HG02943 (cell line): ENCODE data around the gene BUB3.
"Not testable (repeated sequence)": the region's sequence is repeated elsewhere in the genome, so short reads cannot be mapped to it uniquely, and the experiment has no call there.

ENCODE experiments used
- ATAC-seq: cut with Tn5 transposase; IDR thresholded peaks from one replicate; pipeline ENCODE4 v1.9.1; 2021; ENCODE audit warnings: mild to moderate bottlenecking, low read depth, moderate library complexity; ENCODE audit not compliant: unreplicated experiment

BUB3 gene

DNA sequence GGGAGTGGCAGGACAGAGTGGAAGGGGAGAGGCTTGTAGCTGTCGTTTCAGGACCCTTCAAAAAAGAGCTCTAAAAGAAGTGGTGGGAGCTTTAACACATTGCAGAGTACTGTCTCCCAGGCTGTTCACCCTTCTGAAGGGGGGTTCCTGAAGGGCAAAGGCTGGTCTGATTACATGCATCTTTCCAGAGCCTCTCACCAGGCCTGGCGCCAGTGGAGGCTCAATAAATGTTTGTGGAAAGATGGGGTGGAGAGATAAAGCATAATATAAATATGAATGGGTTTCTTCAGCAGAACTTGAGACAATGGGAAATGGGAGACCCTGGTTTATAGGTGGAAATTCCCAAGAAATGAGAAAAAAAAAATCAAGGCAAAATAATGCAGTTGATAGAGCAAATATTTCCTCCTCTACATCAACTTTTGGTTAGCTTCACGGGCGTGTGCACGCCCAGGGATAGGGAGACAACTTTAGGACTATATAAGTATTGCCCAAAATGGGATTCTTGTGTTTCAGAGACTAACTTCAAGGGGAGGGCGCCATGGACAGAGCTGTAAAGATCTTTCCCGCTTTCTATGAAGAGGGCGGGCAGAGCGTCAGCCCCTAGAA lies 613 bp upstream of the BUB3 start:
- ATAC-seq, result no peak

DNA sequence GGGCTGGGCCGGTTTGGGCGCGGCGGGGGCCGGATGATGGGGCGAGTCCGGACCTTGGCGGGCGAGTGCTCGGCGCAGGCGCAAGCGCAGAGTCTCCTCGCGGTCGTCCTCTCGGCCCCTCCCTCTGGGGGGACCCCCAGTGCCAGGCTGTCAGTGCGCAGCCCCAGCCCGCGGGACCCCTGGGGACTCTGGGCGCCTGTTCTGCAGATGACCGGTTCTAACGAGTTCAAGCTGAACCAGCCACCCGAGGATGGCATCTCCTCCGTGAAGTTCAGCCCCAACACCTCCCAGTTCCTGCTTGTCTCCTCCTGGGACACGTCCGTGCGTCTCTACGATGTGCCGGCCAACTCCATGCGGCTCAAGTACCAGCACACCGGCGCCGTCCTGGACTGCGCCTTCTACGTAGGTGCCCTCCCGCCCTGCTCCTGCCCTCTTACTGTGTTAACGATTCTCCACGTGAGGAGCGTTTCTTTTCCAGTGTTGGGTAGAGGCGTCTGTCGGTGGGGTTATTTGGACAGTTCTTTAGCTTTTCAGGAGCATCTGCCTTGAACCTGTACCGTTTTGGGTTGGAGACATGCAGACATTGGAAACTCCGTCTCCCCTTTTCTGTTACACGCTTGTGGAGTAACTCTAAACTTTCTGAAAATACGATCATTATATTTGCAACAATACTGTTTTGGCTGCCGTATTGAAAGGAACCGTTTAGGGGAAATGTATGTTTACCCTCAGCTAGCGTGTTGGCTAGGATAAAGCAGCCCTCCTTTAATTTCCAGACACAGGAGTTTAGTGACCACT lies 706 bp downstream of the BUB3 start:
- ATAC-seq, result peak; percentile 52

DNA sequence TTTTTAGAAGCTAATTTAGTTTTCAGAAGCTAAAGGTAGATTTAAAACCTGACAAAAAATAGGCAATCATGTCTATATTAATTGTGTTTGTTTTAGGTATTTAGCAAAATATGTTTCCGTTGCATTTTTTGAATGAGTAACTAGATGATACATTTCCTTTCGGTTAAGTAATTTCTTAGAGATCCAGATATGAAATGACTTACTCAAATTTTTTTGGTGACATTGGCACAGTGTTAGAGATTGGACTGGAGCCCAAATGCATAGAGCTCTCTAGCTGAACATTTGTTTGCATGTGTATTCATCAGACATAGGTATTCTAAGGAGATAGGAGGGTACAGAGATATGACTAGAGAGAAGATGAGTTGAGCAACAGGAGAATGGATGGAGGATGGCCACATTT lies 1.9 kb downstream of the BUB3 start:
- ATAC-seq, result no peak

DNA sequence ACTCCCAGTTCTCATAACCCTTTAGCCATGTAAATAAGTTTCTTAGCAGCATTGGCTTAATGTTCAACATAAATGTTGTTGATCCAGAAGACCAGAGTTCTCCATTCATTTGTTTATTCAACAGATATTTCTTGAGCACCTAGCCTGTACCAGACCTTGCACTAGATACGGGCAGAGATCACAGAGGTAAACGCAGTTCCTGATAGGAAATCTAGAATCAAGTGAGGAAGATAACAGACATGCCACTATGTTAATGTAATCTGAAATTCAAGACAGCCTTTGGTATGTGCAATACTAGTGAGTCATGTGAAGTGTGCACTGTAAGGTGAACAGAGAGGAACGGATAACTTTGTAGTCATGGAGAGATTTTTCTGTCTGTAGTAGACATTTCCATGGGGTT lies 3.0 kb downstream of the BUB3 start:
- no peak for ATAC-seq

DNA sequence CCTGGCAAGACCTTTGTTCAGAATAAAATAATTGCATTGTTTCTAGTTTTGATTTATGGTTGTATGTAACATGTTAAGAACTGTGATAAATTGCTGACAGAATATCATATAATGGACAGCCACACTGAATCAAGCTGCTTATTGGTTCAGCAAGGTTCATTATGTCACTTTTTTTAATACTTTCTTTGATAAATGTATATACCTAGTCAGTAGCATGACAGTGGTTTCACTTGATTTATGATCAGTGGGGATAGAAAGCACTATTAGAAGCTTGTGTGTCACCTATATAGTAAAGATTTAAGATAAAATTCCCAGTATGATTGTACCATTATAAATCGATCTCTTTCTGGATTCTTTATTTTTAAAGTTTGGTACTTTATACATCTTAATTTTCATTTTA lies 4.5 kb downstream of the BUB3 start:
- ATAC-seq, result no peak

DNA sequence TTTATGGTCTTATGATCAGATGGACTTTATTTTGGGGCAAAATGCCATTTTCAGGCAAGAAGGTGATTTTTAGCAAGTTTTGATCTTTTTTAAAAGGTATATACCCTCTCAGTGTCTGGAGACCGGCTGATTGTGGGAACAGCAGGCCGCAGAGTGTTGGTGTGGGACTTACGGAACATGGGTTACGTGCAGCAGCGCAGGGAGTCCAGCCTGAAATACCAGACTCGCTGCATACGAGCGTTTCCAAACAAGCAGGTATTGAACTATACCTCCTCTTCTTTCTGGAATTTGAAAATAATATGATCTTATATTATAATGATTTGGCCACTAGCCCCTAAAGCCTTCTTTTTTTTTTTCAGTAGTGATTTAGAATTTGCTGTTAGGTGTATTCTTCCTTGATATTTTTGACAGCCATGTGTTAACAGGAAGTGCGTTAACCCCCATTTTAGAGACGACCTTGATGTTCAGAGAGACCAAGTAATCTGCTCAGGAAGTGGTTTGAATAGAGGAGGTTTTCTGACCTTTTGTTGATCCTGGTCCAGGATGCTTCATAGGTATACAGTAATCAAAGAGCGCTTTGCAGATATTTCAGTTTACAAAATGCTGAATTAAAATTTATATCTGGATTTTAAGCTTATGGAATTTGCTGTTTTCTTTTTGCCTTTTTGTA lies 6.2 kb downstream of the BUB3 start:
- ATAC-seq, result no peak

DNA sequence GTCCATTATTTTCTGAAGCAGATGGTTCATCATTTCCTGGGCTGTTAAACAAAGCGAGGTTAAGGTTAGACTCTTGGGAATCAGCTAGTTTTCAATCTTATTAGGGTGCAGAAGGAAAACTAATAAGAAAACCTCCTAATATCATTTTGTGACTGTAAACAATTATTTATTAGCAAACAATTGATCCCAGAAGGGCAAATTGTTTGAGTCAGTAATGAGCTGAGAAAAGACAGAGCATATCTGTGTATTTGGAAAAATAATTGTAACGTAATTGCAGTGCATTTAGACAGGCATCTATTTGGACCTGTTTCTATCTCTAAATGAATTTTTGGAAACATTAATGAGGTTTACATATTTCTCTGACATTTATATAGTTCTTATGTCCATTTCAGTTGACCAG lies 10.1 kb downstream of the BUB3 start:
- no peak for ATAC-seq

DNA sequence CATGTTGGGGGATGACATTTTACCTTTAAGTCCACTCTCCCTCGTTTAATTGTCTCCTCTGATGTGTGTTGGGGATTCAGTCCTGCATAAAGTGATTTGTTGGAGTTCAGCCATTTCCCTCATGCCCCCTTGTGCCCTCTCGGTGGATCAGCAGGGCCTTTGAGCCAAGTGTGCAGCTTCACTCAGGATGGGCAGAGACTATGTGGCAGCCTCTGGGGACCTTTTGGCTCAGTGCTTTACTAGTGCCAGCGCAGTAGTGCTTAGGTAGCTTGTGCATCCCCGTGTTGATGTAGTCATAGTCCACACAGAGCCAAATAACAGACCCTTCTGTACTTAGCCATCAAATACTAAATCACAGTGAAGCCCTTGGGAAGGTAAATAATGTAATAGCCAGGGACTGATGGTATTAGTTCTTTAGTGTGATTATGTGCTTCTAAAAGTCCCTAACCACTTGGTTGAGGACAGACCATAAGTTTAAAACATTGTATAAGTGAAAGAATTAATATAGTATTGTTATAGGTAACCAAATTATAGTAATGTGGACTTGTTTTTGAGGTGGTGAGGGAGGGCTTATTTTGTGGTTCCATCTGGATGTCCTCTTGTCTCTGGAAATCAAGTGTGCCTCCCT lies 11.4 kb downstream of the BUB3 start:
- no peak for ATAC-seq

DNA sequence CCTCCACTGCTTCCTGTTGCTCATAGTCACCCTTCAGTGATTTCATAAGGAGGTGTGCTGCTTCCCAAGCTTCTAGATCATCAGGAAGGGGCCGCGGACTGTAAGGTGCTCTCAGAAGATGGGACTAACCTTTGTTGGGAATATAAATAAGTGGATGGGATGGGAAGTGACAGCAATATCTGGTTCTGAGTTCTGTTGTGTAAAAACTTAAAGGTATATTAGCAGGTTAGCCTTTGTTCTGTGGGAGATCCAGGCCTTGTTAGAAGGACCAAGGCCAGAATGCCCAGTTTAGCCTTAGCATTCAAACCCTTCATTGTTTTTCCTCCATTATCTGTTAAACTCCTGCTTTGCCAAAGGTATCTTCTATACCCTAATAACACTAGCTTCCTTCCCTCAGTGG lies 12.4 kb downstream of the BUB3 start:
- no peak for ATAC-seq

DNA sequence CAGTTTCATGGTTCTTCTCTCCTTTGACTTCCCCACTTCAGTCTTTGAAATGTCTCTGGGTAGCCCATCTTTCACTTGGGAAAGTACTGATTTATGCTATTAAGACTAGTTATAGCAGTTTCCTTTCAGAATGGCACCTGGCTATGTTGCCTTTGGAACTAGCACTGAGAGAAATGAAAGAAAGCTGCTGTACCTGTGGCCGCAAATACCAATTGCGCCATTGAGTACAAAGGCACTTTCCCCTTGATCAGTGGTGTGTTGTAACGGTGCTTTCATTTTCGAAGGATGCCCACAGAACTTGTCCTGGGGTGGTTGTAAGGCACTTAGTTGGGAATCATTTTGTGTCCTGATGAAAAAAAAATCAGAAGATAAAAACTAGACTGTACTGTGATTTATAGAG lies 16.8 kb downstream of the BUB3 start:
- no peak for ATAC-seq

DNA sequence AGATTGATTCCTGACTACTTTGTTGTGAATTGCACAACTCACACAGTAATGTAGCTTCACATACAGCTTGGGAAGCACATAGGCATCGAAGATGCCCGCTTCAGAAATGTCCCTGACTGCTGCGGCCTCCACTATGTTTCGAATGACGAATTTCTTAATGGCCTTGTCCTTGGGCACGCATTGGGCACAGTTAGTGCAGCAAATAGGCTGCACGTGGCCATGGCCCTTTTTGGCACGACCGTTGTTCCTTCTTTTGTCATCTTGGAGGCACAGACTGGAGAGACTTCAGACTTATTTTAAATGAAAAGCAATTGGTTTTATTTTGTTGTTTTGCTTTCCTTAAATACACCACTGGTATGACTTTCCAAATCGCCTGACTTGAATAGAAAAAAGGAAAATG lies 17.4 kb downstream of the BUB3 start:
- not testable (repeated sequence) for ATAC-seq

DNA sequence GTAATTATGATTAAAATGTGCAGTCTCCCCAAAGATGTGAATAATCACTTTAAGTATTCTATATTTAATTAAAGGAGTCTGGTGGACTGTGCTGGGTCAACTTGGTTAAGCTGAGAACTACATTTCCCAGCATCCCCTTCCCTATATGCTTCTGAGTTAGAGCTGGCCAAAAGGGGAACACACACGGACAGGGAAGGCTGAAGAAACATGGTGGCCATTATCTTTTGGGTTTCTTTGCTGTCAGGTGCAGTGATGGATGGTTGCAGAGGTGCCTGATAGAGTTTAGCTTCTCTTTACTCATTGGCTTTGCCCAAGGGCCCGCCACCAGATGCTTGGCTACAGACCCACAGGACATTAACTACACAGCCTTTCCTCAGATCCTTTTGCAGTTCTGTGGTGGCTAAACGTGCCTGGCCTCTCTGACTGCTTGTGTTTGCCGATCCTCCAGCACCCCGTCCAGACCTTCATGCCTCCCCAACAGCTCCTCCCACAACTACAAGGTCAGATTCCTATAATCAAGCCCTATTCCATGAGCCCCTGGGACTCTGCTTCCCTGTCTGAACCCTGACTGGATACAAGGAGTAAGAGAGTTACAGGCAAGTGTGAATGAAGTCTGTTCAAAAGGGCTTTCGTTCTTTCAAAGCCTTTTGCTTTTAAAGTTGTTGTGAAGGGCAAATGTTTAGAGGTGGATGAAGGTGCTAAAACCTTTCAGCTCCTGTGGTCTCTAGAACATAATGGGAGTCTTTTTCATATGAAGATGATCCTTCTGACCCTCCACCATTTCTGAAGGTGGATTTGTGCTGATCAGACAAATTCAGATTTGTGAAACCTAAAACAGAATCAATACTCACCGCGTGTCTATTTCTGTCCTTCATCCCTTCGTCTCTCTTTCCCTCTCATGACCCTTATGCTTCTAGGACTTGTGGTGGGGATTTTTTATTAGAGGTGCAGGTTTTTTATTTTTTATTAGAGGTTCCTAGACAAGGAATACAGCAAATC lies 21.5 kb downstream of the BUB3 start:
- ATAC-seq, result no peak

DNA sequence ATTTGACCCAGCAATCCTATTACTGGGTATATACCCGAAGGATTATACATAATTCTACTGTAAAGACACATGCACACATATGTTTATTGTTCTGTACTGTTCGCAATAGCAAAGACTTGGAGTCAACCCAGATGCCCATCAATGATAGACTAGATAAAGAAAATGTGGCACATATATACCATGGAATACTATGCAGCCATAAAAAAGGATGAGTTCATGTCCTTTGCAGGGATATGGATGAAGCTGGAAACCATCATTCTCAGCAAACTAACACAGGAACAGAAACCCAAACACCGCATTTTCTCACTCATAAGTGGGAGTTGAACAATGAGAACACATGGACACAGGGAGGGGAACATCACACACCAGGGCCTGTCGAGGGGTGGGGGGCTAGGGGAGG lies 24.2 kb downstream of the BUB3 start:
- not testable (repeated sequence) for ATAC-seq

DNA sequence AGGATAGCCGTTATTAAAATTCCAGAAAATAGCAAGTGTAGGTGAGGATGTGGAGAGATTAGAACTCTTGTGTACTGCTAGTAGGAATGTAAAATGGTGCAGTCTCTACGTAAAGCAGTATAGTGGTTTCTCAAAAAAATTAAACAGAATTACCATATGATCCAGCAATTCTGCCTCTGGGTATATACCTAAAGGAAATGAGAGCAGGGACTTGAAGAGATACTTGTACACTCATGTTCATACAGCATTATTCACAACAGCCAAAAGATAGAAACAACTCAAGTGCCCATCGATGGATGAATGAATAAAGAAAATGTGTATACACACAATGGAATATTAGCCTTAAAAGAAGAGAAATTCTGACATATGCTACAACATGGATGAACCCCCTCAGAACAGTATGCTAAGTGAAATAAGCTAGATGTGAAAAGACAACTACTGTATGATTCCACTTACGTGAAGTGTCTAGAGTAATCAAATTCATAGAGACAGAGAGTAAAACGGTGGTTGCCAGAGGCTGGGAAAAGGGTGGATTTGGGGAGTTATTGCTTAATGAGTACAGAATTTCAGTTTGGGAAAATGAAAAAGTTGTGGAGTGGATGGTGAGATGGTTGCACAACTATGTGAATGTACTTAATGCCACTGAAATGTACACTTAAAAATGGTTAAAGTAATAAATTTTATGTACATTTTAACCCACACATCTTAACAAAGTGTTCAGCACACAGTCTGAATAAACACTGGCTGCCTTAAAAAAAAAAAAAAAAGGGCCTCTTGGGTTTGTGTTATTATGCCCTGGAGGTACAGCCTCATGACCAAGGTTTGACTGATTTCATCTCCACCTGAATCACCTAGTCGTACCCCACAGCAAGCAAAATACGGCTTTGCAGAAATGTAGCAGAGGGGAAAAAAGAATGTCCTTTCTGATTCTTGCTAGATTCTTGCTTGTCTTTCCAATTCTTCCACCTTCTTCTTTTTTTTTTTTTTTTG lies 26.2 kb downstream of the BUB3 start:
- no peak for ATAC-seq

DNA sequence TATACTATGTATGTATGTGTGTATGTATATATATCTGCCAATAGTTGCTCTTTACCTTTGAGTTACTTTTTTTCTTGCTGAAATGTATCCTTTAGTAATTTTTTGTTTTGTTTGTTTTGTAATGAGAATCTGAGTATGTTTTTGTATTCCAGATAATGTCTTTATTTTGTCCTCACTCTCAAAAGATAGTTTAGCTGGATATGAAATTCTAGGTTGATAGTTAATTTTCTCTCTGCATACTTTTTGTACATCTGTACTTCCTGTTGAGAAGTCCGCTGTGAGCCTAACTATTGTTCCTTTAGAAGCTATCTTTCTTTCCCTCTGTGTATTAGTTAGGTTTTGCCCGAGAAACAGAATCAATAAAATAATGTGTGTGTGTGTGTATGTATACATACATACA lies 29.5 kb downstream of the BUB3 start:
- no peak for ATAC-seq

DNA sequence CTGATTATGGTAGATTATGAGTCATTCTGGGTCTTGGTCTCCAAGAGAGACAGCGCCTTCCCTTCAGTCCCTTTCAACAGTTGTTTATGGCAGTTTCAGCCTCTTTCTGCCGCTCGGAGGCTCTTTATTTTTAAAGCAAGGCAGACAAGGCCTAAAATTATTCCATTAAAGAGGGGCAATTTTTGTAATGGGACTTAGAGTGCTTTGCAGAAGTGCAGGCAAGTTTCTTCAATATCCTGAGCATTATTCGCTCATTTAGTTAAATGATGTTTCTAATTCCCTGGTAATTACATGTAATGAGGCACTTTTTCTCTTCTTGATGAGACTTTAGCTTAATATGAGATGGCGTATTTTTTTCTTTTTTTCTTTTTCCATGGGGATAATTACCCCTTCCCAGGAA lies 33.6 kb downstream of the BUB3 start:
- ATAC-seq, result no peak

DNA sequence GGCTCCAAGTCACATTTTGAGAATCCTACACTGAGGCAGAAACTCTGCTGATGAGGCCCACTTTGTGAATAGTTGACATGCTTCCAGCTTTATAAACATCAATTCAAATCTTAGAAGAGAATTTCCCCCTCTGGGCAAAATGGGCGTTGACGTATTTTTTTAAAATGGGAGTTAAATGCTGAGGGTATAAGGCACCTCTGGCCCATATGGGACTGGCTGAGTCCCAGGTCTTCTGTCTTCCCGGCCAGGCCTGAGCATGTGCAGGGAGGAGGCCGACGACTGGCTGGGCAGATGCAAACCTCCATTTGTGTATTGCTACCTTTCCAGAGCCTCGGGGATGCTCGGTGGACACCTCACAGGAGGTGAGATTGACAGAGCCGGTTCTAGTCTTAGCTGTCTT lies 37.7 kb downstream of the BUB3 start:
- ATAC-seq, result no peak

DNA sequence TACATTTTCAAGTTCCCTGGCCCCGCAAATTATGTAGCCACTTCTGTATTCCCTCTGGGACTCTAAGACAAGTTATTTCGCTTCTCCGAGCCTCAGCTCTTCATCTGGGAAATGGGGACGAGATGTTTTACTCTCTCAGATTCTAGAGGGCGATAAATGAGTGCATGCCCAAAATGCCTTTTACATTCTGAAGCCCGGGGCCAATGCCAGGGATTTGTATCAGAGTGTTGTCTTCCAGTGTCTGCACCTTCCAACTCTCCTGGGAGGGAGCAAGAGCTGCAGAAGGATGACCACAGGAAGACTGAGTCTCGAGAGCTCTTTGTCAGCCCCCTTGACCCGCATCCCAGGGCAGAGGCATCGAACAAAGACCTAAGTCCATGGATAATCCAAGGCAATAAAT lies 39.9 kb downstream of the BUB3 start:
- no peak for ATAC-seq

DNA sequence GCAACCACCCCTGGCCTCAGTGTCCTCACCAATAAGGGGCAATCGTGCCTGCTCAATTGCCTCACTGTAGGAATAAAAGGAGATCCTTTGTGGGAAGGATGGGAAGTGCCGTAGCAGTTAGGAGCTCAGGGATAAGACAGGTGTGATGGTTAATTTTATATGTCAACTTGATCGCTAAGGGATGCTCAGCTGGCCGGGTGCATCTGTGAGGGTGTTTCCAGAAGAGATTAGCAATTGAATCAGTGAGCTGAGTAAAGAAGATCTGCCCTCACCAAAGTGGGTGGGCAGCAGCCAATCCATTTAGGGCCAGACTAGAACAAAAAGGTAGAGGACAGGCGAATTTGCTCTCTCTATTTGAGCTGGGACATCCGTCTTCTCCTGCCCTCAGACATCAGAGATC lies 46.3 kb downstream of the BUB3 start:
- ATAC-seq, result no peak
